HG02798 (cell line): Measurements from ENCODE around the gene LANCL2.
"Not testable (repeated sequence)": the region's sequence is repeated elsewhere in the genome, so short reads cannot be mapped to it uniquely, and the experiment has no call there.

Experiments
- ATAC-seq: cut with Tn5 transposase; IDR thresholded peaks from one replicate; pipeline ENCODE4 v1.9.1; 2021; ENCODE audit warnings: mild to moderate bottlenecking; ENCODE audit not compliant: unreplicated experiment, poor library complexity

LANCL2 gene

DNA sequence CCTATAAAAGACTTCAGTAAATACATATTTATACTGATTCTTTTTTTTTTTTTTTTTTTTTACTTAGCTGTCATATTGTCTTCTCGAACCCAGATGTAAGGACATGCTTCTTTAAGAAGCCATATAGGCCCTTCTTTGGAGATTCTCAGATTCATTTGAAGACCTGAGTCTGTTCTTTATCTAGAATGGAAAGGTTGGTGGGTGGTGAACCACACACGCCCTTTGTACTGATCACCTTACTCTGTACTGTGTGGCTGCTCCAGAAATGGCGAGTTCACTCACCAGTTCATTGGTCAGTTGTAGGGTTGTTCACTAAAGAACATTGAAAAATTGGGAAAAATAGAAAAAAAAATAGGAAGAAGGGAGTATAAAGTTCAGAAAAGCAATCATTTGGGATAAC lies 32.5 kb downstream of the LANCL2 start:
- ATAC-seq: no peak

DNA sequence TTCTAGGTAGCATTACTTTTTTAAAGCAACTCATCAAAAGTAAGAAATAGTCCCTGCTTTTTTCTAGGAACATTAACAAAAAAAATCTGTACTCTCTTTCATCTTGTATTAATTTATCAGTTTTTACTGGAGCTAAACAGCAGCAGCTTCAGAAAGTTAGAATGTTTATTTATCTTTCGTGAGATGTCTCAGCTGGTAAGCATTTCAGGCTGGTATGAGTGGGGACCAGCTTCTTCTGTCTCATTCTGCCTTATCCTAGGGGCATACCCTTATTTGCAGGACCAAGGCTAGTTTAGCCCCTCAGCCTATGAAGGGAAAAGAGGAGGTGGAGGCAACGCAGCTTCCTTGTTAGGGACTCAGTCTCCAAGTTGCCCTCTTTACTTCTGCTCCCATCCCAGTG lies 35.1 kb downstream of the LANCL2 start:
- no peak for ATAC-seq

DNA sequence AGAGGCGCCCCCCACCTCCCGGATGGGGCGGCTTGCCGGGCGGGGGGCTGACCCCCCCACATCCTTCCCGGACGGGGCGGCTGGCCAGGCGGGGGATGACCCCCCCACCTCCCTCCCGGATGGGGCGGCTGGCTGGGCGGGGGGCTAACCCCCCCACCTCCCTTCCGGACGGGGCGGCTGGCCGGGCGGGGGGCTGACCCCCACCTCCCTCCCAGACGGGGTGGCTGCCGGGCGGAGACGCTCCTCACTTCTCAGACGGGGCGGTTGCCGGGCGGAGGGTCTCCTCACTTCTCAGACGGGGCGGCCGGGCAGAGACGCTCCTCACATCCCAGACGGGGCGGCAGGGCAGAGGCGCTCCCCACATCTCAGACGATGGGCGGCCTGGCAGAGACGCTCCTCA lies 37.4 kb downstream of the LANCL2 start:
- ATAC-seq: not testable (repeated sequence)

DNA sequence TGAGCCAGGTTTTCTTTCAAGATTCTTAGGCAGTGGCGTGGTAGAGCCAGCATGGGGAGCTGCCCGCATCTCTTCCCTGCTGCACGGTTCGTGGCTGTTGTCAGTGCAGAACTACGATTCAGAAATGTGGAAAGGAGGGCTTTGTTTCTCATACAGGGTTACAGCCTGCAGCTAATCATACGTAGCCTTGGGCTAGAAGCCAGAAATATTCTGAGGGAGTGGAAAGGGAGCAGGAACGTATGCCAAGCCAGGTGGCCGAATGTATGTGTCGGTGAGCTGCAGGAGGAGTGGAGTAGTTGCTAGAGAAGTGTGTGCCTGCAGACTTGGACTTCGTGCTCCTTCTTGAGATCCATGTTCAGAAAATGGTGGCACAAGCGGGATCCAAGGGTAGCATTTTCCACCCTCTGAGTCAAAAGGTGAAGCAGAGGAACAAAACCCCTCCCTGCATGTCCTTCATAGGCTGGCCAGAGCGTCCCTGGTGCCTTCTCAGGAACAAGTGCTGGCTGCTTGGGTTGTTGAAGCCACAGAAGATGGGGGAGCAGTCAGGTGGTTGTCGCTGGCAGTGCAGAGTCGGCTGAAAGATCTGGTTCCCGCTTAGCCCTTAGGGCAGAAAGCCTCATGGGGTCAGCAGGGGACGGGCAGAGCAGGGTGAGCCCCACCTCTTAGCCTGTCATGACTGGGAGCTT lies 40.9 kb downstream of the LANCL2 start:
- ATAC-seq: no peak

DNA sequence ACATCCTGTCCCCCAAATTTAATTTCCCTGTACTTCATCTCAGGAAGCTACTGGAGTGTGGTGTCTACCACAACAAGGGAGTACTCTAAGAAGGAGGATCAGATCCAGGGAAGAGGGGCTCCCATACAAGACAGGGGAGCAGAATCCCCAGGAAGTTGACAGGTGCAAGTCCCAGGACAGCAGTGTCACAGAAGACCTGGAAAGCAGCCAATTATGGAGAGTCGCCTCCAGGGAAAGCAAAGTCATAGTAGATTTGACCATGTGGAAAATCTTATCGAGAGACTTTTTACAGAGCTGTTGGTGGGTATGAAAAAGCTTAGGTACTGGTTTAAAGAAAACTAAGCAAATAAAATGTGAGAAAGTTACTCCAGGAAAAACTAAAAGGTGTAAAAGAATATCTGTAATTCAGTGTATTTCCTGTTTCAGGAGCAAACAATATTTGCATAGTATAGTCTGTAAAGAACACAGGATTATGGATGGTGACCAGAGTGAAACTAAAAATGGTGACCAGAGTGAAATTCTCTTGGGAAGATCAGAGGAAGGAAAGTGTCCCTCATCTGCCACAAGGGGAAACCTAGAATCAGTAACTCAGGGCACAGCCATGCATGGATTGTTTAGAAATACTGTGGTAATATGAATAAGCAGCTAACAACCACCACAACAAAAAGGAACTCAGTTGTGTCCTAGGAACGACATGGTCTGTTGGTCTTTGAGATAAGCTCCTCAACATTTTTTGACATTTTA lies 44.5 kb downstream of the LANCL2 start:
- ATAC-seq: no peak

DNA sequence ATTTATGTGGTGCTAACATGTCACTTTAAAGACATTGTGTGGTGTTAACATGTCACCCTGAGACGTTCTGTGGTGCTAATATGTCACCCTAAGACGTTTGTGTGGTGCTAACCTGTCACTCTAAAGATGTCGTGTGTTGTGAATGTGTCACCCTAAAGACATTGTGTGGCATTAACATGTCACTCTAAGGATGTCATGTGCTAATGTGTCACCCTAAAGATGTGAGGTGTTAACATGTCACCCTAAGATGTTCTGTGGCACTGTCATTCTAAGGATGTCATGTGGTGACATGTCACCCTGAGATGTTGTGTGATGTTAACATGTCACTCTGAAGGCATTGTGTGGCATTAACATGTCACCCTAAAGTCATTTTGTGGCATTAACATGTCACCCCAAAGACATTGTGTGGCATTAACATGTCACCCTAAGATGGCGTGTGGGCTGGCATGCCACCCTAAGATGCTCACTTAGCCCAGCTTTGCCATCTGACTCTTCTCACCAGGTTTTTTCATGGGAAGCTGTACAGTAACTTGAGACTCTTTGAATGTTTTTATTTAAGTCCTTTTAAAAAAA lies 45.6 kb downstream of the LANCL2 start:
- no peak for ATAC-seq

DNA sequence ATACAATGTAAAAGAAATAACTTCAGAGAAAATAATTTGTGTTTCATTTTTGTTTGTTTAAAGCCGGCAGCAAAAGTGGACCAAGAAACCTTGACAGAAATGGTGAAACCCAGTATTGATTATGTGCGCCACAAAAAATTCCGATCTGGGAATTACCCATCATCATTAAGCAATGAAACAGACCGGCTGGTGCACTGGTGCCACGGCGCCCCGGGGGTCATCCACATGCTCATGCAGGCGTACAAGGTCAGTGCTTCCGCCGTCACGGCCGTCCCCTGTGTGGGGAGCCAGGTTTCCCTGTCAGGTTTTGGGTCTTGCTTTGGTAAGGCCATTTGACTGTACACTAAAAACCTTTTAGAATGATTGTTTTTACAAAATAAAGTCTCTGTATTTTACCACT lies 46.7 kb downstream of the LANCL2 start:
- no peak for ATAC-seq

DNA sequence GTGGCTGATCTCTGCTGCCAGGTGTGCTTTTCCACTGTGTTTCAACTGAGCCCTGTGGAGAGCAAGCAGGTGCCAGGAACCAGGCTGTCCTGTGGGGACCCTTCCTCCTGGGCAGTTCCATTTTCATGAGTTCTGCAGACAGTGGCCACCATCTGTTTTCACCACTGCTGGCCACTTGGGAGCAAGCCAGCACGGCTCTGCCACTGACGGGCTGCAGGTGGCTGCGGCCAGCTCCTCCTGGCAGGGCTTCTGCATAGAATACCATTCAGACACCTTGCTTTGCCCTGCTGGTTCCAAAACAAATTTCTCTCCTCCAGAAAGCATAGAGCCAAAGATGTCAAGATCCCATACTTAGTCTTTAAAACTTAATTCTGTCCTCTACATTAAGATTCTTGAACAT lies 48.3 kb downstream of the LANCL2 start:
- ATAC-seq: no peak

DNA sequence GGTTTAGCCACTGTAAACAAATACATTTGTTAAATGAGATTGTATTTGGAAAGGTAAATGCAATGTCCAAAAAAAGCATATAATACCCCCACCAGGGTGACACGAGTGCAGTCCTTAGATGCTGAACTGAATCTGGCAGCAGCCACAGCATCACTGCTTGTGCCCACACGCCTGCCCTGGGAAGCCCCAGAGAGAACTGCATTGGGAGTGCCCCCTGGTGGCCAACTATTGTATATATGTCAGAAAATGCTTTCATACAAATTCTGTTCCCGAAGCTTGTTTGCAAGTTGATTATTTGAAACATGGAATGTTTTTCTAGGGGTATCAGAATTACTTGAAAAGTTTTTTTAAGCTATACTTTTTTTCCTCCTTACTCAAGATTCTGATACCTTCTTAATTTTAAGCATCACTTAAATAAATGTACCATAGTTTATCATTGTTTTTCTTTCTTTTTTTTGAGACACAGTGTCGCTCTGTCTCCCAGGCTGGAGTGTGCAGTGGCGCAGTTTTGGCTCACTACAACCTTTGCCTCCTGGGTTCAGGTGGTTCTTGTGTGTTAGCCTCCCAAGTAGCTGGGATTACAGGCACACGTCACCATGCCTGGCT lies 50.1 kb downstream of the LANCL2 start:
- ATAC-seq: peak; percentile 95

DNA sequence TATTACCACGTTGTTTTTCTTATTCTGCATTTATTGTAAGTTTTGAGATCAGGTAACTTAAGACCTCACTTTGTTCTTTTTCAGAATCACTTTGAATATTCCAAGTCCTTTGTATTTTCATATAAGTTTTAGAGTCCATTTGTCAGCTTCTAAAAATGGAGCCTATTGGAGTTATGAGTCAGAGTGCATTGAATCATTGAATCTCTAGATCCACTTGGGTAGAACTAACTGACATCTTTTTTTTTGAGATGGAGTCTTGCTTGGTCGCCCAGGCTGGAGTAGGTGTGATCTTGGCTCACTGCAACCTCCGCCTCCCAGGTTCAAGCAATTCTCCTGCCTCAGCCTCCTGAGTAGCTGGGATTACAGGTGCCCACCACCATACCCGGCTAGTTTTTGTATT lies 52.3 kb downstream of the LANCL2 start:
- not testable (repeated sequence) for ATAC-seq

DNA sequence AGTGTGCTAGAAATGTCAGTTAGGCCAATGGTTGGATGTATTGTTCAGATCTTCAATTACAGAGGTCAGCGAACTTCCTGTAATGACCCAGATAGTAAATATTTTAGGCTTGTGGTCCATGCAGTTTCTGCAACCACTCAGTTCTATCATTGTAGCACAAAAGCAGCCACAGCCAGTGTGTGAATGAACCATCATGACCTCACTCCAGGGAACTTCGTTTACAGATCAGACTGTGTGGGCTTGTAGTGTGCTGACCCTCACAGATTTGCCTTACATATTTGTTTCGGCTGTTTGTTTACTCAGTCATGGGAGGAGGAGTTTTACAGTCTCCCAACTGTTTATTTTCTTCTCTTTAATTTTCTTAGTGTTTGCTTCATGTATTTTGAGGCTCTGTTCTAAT lies 55.4 kb downstream of the LANCL2 start:
- ATAC-seq: no peak

DNA sequence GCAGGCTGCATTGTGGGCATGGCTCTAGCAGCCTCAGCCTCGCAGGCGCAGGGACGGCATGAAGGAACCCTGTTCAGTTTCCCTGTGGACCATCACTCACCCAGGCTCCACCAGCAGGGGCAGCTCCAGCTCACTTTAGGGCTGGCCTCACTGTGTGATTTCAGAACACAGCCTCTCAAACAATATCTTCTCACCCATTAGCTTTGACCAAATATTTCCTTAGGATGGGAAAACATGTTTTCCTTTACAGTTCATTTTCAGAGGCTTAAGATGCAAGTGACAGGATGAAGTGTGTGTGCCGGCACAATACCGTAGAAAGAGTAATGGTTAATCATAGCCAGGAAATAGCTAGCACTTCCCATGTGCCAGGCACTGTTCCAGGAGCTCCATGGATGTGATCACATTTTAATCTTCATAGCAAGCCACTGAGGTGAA lies 58.2 kb downstream of the LANCL2 start:
- ATAC-seq: no peak

DNA sequence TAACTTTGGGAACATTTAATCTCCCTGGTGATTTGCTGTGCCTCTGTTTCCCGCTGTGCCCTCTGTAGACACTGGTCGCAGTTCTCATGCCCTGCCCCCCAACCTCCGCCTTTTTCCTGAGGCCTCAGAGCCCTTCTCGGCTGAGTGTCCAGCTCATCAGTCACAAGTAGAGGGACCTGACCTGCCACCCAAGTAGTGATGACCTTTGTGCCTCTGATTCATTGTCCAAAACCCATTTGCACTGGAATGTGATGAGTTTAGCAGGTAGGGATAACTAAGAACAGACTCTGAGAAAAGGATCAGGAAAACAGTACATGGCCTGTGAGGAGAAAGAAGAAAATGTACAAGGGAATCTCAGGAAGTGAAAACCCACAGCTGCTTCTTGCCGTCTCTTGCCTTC lies 58.8 kb downstream of the LANCL2 start:
- no peak for ATAC-seq

DNA sequence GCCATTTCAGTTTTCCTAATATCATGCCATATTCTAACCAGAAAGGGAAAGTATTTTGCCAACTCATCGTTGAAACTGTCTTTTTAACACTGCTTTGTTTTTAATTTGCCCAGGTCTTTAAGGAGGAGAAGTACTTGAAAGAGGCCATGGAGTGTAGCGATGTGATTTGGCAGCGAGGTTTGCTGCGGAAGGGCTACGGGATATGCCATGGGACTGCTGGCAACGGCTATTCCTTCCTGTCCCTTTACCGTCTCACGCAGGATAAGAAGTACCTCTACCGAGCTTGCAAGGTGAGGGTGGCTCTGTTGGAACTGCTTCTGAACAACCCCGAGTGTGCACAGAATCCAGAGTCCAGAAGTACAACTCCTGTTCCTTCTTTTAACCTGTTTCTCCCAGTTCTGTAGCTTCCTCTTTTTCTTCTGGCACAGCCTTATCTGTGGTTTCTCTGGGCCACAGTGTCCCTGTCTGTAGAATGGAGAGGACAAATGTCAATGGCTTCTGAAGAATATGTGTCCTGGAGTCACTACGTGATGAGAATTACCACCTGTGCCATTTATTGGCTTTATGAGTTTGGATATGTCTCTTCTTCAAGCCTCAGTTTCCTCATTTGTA lies 60.1 kb downstream of the LANCL2 start:
- ATAC-seq: no peak

DNA sequence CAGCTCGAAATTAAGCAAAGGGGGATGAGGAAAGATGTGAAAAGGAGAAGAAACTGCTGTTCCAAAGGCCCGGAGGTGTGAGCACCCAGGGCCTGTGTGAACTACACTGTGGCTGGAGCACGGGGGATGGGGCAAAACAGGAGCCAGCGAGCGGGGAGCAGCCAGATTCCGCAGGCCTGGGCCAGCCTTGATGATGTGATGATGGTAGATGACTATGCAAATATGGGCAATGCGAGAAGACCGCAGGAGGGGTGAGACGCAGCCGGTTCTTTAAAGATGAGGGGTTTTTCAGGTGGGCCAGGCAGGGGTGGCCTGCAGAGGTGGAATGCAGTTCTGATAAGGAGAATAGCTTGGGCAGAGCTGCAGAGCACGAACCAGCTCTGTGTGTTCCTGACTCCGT lies 61.5 kb downstream of the LANCL2 start:
- no peak for ATAC-seq

DNA sequence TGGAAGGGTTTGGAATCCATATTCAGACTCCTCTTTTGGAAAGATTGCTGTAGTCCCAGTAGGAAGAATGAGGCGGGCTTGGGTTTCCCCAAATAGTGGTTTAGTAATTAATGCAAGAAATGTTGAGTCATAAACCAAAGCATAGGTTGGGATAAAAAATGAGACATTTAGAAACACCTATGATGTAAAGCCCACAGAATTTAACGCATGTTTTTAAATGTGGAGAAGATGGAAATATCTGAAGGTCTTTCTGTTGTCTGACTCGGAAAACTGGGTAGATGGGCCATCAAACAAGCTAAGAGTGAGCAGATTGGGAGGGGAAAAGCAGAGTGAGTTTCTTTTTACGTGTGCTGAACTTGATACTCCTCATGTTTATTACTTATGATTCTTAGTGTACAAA lies 62.2 kb downstream of the LANCL2 start:
- ATAC-seq: no peak

DNA sequence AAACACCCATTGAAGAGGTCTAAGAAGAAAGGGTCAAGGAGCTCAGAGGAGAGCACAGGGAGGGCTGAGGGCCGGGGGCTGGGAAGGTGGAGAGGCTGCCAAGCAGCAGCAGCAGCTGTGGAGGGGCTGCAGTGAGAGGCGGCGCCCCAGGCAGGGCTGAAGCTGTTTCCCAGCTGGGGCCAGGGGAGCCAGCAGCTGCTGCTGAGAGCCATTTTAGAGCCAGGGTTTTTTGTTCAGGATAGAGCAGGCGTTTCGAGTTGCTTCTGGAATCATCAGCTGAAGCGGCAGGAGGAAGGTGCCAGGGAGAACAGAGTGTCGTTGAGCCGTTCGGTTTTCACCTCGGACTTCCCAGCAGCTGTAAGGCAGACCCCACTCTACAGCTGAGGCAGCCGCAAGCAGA lies 62.7 kb downstream of the LANCL2 start:
- no peak for ATAC-seq

DNA sequence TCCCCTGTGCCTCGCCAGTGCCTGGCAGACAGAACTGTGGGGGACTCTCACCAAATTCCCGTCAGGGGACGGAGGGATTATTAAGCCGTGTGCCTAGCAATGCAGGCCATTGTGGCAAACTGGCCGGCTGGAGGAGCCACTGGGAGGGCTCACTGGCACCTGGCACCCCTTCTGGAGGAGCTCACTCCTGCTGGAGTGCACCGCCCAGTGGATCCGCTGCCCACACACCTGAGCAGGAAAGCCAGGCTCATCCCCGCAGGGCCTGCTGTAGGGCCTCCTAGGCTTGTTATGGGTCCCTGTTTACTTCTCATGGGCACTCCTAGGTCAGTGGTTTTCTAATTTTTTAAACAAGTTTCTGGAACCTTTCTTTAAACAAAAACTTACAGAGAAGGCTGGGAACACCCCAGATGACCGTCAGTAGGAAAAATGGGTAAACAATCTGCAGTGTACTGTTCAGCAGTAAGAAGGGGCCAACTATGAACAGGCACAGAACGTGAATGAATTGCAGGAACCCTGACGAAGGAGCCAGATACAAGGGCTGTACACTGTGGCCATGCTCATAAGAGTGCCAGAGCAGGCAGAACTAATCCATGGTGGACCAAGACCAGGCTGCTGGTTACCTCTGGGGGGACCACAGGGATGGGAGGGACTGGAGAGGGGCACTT lies 64.8 kb downstream of the LANCL2 start:
- ATAC-seq: no peak

DNA sequence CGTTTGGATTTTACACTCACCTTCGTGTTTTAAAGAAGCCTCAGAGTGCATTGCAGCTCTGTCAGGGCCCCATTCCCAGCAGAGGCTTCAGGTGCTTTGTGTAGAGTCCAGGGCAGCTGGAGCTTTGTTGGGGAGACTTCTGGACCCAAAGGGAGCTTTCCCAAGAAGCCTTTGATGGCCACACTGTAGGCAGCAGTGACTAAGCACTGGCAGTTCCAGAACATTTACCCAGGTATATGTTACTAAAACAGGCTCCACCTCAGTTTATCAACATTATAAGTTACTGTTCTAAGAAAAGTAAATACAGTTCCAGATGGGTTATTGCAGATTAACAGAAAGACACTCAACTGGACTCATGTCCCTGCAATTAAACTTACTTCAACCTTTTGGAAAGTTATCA lies 66.8 kb downstream of the LANCL2 start:
- no peak for ATAC-seq

DNA sequence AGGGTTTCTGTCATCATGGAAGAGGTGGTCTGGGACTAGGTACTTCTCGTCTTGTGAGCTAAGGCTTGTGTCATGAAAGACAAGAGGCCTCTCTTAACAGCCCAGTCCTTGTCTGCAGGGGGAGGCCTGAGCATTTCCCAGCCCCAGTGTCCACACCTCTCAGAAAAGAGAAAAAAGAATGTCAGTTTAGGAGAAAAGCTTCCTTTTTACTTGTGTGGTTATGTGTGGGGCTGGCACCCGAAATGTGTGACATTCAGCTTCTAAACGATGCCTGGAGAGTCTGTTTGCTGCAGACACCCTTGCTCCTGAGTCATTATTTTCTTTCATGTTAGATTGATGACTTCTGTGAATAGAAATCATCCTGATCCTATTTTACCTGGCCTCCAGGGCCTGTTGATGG lies 67.4 kb downstream of the LANCL2 start:
- no peak for ATAC-seq
